Brain microvascular endothelial cell (primary cell): Measurements from ENCODE around the gene LAMP5.

ENCODE experiments used
- DNase-seq: peaks from one replicate; pipeline ENCODE4 v3.0.0-alpha.2; 2020
- H3K27ac ChIP-seq: fragments of 250-450 bp; sonication (Bioruptor Pico); 2 replicates; pipeline ENCODE4 v1.5.1; 2020; ENCODE audit warnings: mild to moderate bottlenecking, moderate library complexity
- H3K27me3 ChIP-seq: fragments of 250-450 bp; sonication (Bioruptor Pico); replicated peaks from 2 replicates; pipeline ENCODE4 v1.5.1; 2020; ENCODE audit warnings: mild to moderate bottlenecking
- H3K36me3 ChIP-seq: fragments of 250-450 bp; sonication (Bioruptor Pico); replicated peaks from 2 replicates; pipeline ENCODE4 v1.5.1; 2020; ENCODE audit warnings: mild to moderate bottlenecking
- H3K4me3 ChIP-seq: 2 replicates; pipeline ENCODE4 v1.5.1; 2011; ENCODE audit warnings: low read depth, mild to moderate bottlenecking, control low read depth, low read length, moderate library complexity
- in situ Hi-C: cut with HindIII; loops from 2 replicates; pipeline ENCODE4 v1.10.0; 2017; ENCODE audit warnings: low sequenced_read_pairs, low pct_ligation_motif_present
- TF ChIP-seq, protein P1 (sequence below): IDR thresholded peaks from 2 replicates; pipeline ENCODE4 v1.5.1; 2011; ENCODE audit warnings: low read depth, mild to moderate bottlenecking, moderate library complexity, low read length, control low read depth, inconsistent platforms; ENCODE audit errors: missing control alignments

The LAMP5 gene

DNA sequence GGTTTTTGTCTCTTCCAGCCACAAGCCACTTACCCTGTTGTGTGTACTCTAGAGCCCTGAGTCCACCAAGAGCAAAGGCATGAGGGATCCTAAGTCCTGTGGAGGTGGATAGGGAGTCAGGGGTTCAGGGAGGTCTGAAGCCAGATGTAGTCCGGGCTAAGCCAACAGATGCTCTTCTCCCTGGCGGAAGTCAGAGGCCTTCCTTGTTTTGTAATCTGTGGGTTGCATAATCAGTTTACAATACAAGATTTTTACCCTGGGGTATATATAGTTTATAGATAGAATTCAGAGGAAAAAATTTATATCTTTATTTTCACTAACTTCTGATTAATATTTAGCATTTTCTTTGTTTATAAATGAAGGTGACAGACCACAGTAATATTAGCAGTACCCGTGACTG is 9.2 kb downstream of the LAMP5 start:
- in situ Hi-C loops = no loop called here
- Histone ChIP-seq H3K4me3 (no peak overlapping the region), H3K27me3 (peaks cover 7% of the 10 kb centered on the region), H3K27ac (no peak overlapping the region), H3K36me3 (no peaks in the 10 kb centered on the region)
- TF ChIP-seq, protein P1, sequence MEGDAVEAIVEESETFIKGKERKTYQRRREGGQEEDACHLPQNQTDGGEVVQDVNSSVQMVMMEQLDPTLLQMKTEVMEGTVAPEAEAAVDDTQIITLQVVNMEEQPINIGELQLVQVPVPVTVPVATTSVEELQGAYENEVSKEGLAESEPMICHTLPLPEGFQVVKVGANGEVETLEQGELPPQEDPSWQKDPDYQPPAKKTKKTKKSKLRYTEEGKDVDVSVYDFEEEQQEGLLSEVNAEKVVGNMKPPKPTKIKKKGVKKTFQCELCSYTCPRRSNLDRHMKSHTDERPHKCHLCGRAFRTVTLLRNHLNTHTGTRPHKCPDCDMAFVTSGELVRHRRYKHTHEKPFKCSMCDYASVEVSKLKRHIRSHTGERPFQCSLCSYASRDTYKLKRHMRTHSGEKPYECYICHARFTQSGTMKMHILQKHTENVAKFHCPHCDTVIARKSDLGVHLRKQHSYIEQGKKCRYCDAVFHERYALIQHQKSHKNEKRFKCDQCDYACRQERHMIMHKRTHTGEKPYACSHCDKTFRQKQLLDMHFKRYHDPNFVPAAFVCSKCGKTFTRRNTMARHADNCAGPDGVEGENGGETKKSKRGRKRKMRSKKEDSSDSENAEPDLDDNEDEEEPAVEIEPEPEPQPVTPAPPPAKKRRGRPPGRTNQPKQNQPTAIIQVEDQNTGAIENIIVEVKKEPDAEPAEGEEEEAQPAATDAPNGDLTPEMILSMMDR = no peak
- DNase-seq = no peak

DNA sequence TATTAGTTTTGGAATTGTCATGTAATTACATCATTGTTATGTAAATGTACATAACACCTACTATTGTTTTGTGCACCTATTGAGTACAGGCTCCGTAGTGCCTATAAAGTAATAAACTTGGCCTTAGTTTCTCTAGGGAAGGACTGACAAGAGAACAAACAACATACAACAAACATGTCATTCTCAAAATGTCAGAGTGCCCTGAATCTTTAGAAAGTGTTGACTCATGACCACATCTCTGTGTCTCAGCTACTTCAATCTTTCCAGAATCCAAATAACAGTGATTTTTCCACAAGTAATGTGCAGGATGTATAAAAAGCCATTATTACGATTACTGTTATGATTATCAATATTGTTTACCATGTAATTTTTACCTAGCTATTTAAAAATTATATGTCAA is 17.2 kb downstream of the LAMP5 start:
- H3K27me3 ChIP-seq = no peaks in the 10 kb centered on the region
- no peak overlapping the region for H3K27ac ChIP-seq
- DNase-seq = no peak
- H3K4me3 ChIP-seq = no peak overlapping the region
- in situ Hi-C loops = no loop called here
- H3K36me3 ChIP-seq = no peaks in the 10 kb centered on the region
- TF ChIP-seq, protein P1 = no peak

DNA sequence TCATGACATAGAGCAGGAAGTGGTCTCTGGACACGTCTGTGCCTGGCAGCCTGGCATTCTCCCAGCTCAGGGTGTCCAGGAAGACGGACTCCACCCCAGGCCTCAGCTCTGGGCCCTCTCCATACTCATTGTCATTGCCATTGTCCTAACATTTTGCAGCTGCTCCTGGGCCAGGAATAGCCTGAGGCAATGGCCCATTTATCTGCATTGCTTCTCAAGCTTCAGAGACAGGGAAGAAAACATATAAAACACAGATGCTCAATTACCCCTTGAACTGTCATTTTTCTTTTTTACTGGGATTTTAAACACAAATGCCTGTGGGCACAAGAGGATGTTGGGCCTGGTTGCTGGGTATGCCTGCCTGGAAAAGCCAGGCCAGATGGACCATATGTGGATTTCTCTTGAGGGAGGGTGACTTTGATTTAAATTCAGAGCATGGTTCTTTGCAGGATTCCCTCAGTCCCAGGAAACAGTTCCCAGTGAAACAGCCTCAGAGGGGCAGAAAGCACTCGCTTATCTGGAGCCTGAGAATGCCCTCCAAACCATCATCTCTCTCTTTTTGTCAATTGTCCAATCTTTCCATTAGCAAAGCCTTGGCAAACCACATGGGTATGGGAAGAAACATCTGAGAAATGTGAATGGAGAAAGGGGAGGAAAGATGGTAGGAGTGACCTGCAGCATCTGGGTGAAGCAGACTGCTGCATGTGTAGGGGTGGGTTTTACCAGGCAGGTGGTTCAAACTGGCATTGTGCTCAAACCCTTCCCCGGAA is 17.9 kb downstream of the LAMP5 start:
- no peak overlapping the region for H3K4me3 ChIP-seq
- DNase-seq = no peak
- H3K36me3 ChIP-seq = no peaks in the 10 kb centered on the region
- in situ Hi-C loops = no loop called here
- TF ChIP-seq, protein P1 = no peak
- H3K27me3 ChIP-seq = no peaks in the 10 kb centered on the region
- no peak overlapping the region for H3K27ac ChIP-seq

DNA sequence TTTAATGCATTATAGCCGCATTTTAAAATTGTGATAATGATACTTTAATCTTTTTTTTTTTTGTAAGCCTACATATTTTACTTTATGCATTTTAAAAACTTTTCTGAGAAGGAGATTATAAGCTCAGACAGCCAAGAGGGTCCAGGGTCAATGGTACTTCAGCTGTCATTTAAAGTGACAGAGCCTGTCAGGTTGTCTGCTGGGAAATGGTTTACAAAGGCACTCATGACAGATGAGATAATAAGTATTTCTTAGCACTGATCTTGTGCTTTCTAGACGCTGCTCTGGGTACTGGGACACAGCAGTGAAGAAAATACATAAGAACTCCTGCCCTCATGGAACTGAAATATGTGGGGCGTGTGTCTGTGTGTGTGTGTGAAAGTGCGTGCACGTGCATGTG is 19.6 kb downstream of the LAMP5 start:
- no peaks in the 10 kb centered on the region for H3K27me3 ChIP-seq
- H3K27ac ChIP-seq = no peak overlapping the region
- H3K36me3 ChIP-seq = no peaks in the 10 kb centered on the region
- in situ Hi-C loops = no loop called here
- no peak overlapping the region for H3K4me3 ChIP-seq
- DNase-seq = no peak
- TF ChIP-seq, protein P1 = no peak

DNA sequence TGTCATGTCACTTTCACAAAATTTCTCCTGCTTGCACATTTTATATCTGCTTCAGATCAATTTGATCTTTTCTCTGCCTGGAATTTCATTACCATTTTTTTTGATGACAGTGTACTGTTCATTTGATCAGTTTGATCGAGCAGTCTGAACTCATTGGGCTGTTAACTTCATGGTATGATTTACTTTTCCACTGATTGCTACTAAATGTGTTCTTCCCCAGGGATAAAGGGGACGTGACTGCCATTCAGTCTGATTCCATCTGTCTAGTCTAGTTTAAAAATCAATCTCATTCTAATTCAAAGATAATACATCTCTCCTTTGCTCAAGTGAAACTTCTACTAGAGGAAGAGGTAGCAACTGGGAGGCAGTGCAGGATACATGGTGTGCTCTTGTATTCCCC is 21.1 kb downstream of the LAMP5 start:
- Histone ChIP-seq H3K27me3 (no peaks in the 10 kb centered on the region), H3K4me3 (no peak overlapping the region), H3K36me3 (no peaks in the 10 kb centered on the region), H3K27ac (no peak overlapping the region)
- in situ Hi-C loops = no loop called here
- no peak for DNase-seq
- TF ChIP-seq, protein P1 = no peak

DNA sequence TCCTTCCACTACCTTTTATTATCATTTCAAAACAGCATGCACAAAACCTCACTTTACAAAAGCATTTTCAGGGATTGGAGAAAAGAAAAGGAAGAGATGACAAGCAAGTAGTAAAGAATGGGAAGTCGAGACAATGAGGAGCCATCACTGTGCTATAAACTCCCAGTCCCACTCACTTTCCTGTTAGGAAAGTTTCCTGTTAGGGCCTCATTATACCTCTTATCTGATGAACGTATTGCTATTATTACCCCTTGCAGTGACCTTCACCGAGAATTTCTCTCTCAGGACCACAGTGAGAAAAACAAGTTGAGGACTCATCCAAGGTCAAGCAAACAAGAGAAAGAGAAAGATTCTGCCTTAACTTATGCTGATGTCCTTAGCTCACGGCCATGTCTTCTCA is 28.8 kb downstream of the LAMP5 start:
- Histone ChIP-seq H3K27me3 (no peaks in the 10 kb centered on the region), H3K36me3 (no peaks in the 10 kb centered on the region), H3K4me3 (no peak overlapping the region), H3K27ac (no peak overlapping the region)
- in situ Hi-C loops = no loop called here
- TF ChIP-seq, protein P1 = no peak
- no peak for DNase-seq
